IMR-90 (cell line): Measurements from ENCODE around the gene CTNNA1. TPM values are rescaled to one million over a fixed set of nuclear protein-coding genes. Genes with fewer than 3 reads are reported as not detected.

Experiments used
- ATAC-seq: fragments of 200-7000 bp; cut with Tn5 transposase; 2 replicates; pipeline ENCODE4 v1.9.1; 2020; ENCODE audit warnings: low read depth, mild to moderate bottlenecking, moderate library complexity
- BruUV-seq: library from RNA; stranded (reverse); fragments of 400-500 nt; replicated peaks from 2 replicates; lab custom pipeline; 2021; lab: Mats Ljungman, UMichigan
- CTCF ChIA-PET: fragments of 300-600 bp; formaldehyde crosslinking; extraction: SDS; loops from one replicate; lab custom pipeline; 2021; ENCODE audit warnings: antibody characterized with exemption; lab: Yijun Ruan, JAX
- POLR2A ChIA-PET: fragments of 300-600 bp; sonication (Branson Sonifier 250); formaldehyde crosslinking; loops from one replicate; lab custom pipeline; 2022; ENCODE audit warnings: antibody characterized with exemption; ENCODE audit not compliant: unreplicated experiment; lab: Charles Lee
- DNase-seq: peaks from one replicate; pipeline ENCODE4 v3.0.0; 2013
- H2AFZ ChIP-seq: replicated peaks from 2 replicates; pipeline ENCODE3; 2013; ENCODE audit warnings: low read length, mild to moderate bottlenecking; ENCODE audit not compliant: poor library complexity
- H2AK5ac ChIP-seq: 2 replicates; pipeline ENCODE4 v1.6.1; 2013; ENCODE audit warnings: low read depth, low read length, inconsistent platforms
- H2AK9ac ChIP-seq: replicated peaks from 2 replicates; pipeline ENCODE3; 2013; ENCODE audit warnings: mild to moderate bottlenecking, low read depth, low read length, moderate library complexity; ENCODE audit not compliant: poor library complexity
- H2BK120ac ChIP-seq: 2 replicates; pipeline ENCODE4 v1.6.1; 2013; ENCODE audit warnings: low read depth, low read length, inconsistent platforms
- H2BK15ac ChIP-seq: 3 replicates; pipeline ENCODE4 v1.6.1; 2013; ENCODE audit warnings: low read depth, low read length, inconsistent platforms
- H2BK20ac ChIP-seq: 2 replicates; pipeline ENCODE4 v1.6.1; 2013; ENCODE audit warnings: low read depth, mild to moderate bottlenecking, inconsistent platforms, low read length, moderate library complexity
- H2BK5ac ChIP-seq: 2 replicates; pipeline ENCODE4 v1.6.1; 2013; ENCODE audit warnings: mild to moderate bottlenecking, low read depth, low read length, inconsistent platforms; ENCODE audit not compliant: poor library complexity, severe bottlenecking
- H3K14ac ChIP-seq: replicated peaks from 2 replicates; pipeline ENCODE4 v1.6.1; 2013; ENCODE audit warnings: low read depth, low read length, inconsistent platforms
- H3K18ac ChIP-seq: 2 replicates; pipeline ENCODE4 v1.6.1; 2013; ENCODE audit warnings: low read depth, low read length, control low read depth
- H3K23ac ChIP-seq: 2 replicates; pipeline ENCODE4 v1.6.1; 2013; ENCODE audit warnings: low read depth, low read length, inconsistent platforms
- H3K27ac ChIP-seq: 2 replicates; pipeline ENCODE4 v1.5.1; 2013; ENCODE audit warnings: mild to moderate bottlenecking, control low read depth, low read length; ENCODE audit not compliant: insufficient read depth
- H3K27me3 ChIP-seq: 2 replicates; pipeline ENCODE4 v1.6.1; 2013; ENCODE audit warnings: low read length; ENCODE audit not compliant: control insufficient read depth, insufficient read depth
- H3K36me3 ChIP-seq: 2 replicates; pipeline ENCODE4 v1.6.1; 2013; ENCODE audit warnings: low read length, mixed read lengths; ENCODE audit not compliant: control insufficient read depth, insufficient read depth
- H3K4ac ChIP-seq: 2 replicates; pipeline ENCODE4 v1.6.1; 2013; ENCODE audit warnings: low read depth, low read length, inconsistent platforms
- H3K4me1 ChIP-seq: 2 replicates; pipeline ENCODE4 v1.6.1; 2013; ENCODE audit warnings: low read length, mixed read lengths; ENCODE audit not compliant: control insufficient read depth, insufficient read depth
- H3K4me2 ChIP-seq: 2 replicates; pipeline ENCODE4 v1.6.1; 2013; ENCODE audit warnings: low read depth, mild to moderate bottlenecking, control low read depth, low read length, moderate library complexity
- H3K4me3 ChIP-seq: 2 replicates; pipeline ENCODE4 v1.5.1; 2013; ENCODE audit warnings: low read depth, mild to moderate bottlenecking, control low read depth, low read length, moderate library complexity; ENCODE audit not compliant: insufficient read depth
- H3K56ac ChIP-seq: 2 replicates; pipeline ENCODE4 v1.6.1; 2013; ENCODE audit warnings: low read length, inconsistent platforms; ENCODE audit not compliant: insufficient read depth; ENCODE audit errors: extremely low read depth
- H3K79me1 ChIP-seq, 2 experiments: 2 replicates each; pipeline ENCODE4 v1.6.1; 2013; ENCODE audit warnings: low read length in 2 of 2, inconsistent platforms in 1 of 2, low read depth in 1 of 2
- H3K9ac ChIP-seq: 2 replicates; pipeline ENCODE4 v1.6.1; 2013; ENCODE audit warnings: low read depth, low read length, control low read depth
- H3K9me1 ChIP-seq: 2 replicates; pipeline ENCODE4 v1.6.1; 2013; ENCODE audit warnings: low read length, inconsistent platforms; ENCODE audit not compliant: insufficient read depth
- H3K9me3 ChIP-seq: 2 replicates; pipeline ENCODE4 v1.6.1; 2013; ENCODE audit warnings: low read length; ENCODE audit not compliant: control insufficient read depth, insufficient read depth
- H4K20me1 ChIP-seq: 2 replicates; pipeline ENCODE4 v1.6.1; 2013; ENCODE audit warnings: low read length, inconsistent platforms; ENCODE audit not compliant: insufficient read depth
- H4K5ac ChIP-seq: 2 replicates; pipeline ENCODE4 v1.6.1; 2013; ENCODE audit warnings: mild to moderate bottlenecking, low read depth, low read length, control low read depth
- H4K8ac ChIP-seq, 2 experiments: 2 replicates each; pipeline ENCODE4 v1.6.1; 2013; ENCODE audit warnings: low read depth in 2 of 2, low read length in 2 of 2, control low read depth in 1 of 2, inconsistent platforms in 1 of 2
- H4K91ac ChIP-seq: 2 replicates; pipeline ENCODE4 v1.6.1; 2013; ENCODE audit warnings: low read depth, low read length, inconsistent platforms; ENCODE audit not compliant: insufficient read depth
- BHLHE40 ChIP-seq: fragments of 150-350 bp; IDR thresholded peaks from 2 replicates; pipeline ENCODE4 v1.6.1; 2016; ENCODE audit warnings: mild to moderate bottlenecking, low read depth, low read length
- CHD1 ChIP-seq: IDR thresholded peaks from 2 replicates; pipeline ENCODE4 v1.6.1; 2012; ENCODE audit warnings: low read depth, low read length, improper control_type of control experiment
- CTCF ChIP-seq: conservative IDR thresholded peaks from 2 replicates; pipeline ENCODE4 v1.5.1; 2012; ENCODE audit warnings: mild to moderate bottlenecking, low read depth, low read length, improper control_type of control experiment
- ELK1 ChIP-seq: fragments of 150-350 bp; IDR thresholded peaks from 2 replicates; pipeline ENCODE4 v1.6.1; 2016; ENCODE audit warnings: low read depth, mild to moderate bottlenecking, low read length, moderate library complexity, borderline replicate concordance
- MAFK ChIP-seq: IDR thresholded peaks from 2 replicates; pipeline ENCODE4 v1.6.1; 2012; ENCODE audit warnings: low read depth, low read length, improper control_type of control experiment
- MXI1 ChIP-seq: IDR thresholded peaks from 2 replicates; pipeline ENCODE4 v1.6.1; 2012; ENCODE audit warnings: low read depth, mild to moderate bottlenecking, low read length, moderate library complexity, borderline replicate concordance
- NFE2L2 ChIP-seq: fragments of 150-350 bp; IDR thresholded peaks from 2 replicates; pipeline ENCODE4 v1.6.1; 2016; ENCODE audit warnings: low read depth, mild to moderate bottlenecking, low read length
- POLR2A ChIP-seq: IDR thresholded peaks from 2 replicates; pipeline ENCODE4 v1.6.1; 2012; ENCODE audit warnings: mild to moderate bottlenecking, low read depth, low read length
- RAD21 ChIP-seq: IDR thresholded peaks from 2 replicates; pipeline ENCODE4 v1.6.1; 2012; ENCODE audit warnings: low read length, improper control_type of control experiment
- RCOR1 ChIP-seq: IDR thresholded peaks from 2 replicates; pipeline ENCODE4 v1.6.1; 2012; ENCODE audit warnings: mild to moderate bottlenecking, low read length, improper control_type of control experiment; ENCODE audit not compliant: insufficient replicate concordance
- SMC3 ChIP-seq: fragments of 150-350 bp; IDR thresholded peaks from 2 replicates; pipeline ENCODE4 v1.6.1; 2016; ENCODE audit warnings: low read depth, mild to moderate bottlenecking, antibody characterized with exemption, low read length, moderate library complexity
- USF2 ChIP-seq: fragments of 150-350 bp; IDR thresholded peaks from 2 replicates; pipeline ENCODE4 v1.6.1; 2017; ENCODE audit warnings: mild to moderate bottlenecking, antibody characterized with exemption, low read length, low read depth
- WGBS, 2 experiments: methylation state at CpG; one replicate each; pipeline versions ENCODE4 v1.1.5 to v1.1.7; 2013; ENCODE audit warnings: missing lambda C conversion rate in 2 of 2; ENCODE audit not compliant: insufficient read length in 1 of 2; ENCODE audit errors: extremely low coverage in 2 of 2; 5-methylcytosine and 5-hydroxymethylcytosine counted together
- dilution Hi-C: fragments of 300-500 bp; cut with HindIII; formaldehyde crosslinking; loops from one replicate; pipeline ENCODE4 v1.14.3; 2018; ENCODE audit warnings: low sequenced_read_pairs; ENCODE audit not compliant: unreplicated experiment
- in situ Hi-C: fragments of 300-500 bp; cut with MboI; formaldehyde crosslinking; loops from 3 replicates; pipeline ENCODE4 v1.14.3; 2019; ENCODE audit warnings: low sequenced_read_pairs, inconsistent platforms, mixed read lengths
- intact Hi-C: fragments of 100-400 bp; cut with micrococcal nuclease; formaldehyde crosslinking; loops from 2 replicates; pipeline ENCODE4 v1.10.0; 2022
- polyA plus RNA-seq, 3 experiments: library from polyadenylated mRNA; depleted of rRNA; stranded (reverse); fragments of >200 nt; gene quantifications; 2 replicates each; pipeline ENCODE4 v1.2.3, GENCODE V29; 2012; ENCODE audit warnings: low replicate concordance in 1 of 3
- total RNA-seq: library from RNA; depleted of rRNA; stranded (reverse); fragments of >200 nt; gene quantifications from 2 replicates; pipeline ENCODE4 v1.2.3, GENCODE V29; 2012

The CTNNA1 gene
- total and polyA plus RNA-seq, 2 of the 4 experiments (the other 2 are of a cell fraction), result 220 to 471 TPM

- ChIA-PET POLR2A (interaction anchor here (0.6 kb wide), 1 partner anchor 510 kb away, joined by 5 read pairs; no protein-coding TSS in a partner anchor), CTCF (no interaction called here)
- Histone ChIP-seq H3K36me3 (peaks cover 13% of the 10 kb centered on the region), H3K14ac (peak overlapping the region; percentile 65; the same call in 1 of the 2 replicates), H4K91ac (peak overlapping the region; percentile 73; the same call in 1 of the 2 replicates), H3K4me2 (peak overlapping the region; percentile 87), H2BK15ac (peak overlapping the region; percentile 61; the same call in 1 of the 3 replicates), H3K23ac (peak overlapping the region; percentile 83; the same call in 1 of the 2 replicates), H4K20me1 (peaks cover 37% of the 10 kb centered on the region), H3K56ac (peak overlapping the region; percentile 33; the same call in 1 of the 2 replicates), H3K4me3 (peak overlapping the region; percentile 95), H2BK5ac (no peak overlapping the region), H3K27me3 (no peaks in the 10 kb centered on the region), H4K5ac (no peak overlapping the region; the same call in 1 of the 2 replicates), H3K9ac (peak overlapping the region; percentile 82), H3K27ac (peak overlapping the region; percentile 92; the same call in 1 of the 2 replicates), H3K9me3 (no peaks in the 10 kb centered on the region), H2AFZ (peak overlapping the region; percentile 96), H2BK120ac (peak overlapping the region; percentile 76), H4K8ac (peak overlapping the region; percentile 81 to 87), H3K79me1 (peaks cover 0 to 36% of the 10 kb centered on the region in 2 experiments; a peak in 3 of 4 replicates), H3K9me1 (peaks cover 17% of the 10 kb centered on the region), H2AK9ac (peak overlapping the region; percentile 96), H2AK5ac (peak overlapping the region; percentile 17; the same call in 1 of the 2 replicates), H3K4me1 (peaks cover 8% of the 10 kb centered on the region), H2BK20ac (peak overlapping the region; percentile 49), H3K4ac (peak overlapping the region; percentile 79), H3K18ac (no peak overlapping the region)
- TF ChIP-seq MAFK (no peak), CHD1 (no peak), NFE2L2 (no peak), POLR2A (no peak), USF2 (no peak), MXI1 (no peak), CTCF (no peak), RAD21 (no peak), BHLHE40 (no peak), SMC3 (no peak), RCOR1 (no peak), ELK1 (no peak)
- DNase-seq, result no peak
- BruUV-seq, result no TSS peak
- WGBS, 2 experiments, result 14% methylated on average over 2 of the region's 18 CpGs; no CpG with 5 or more reads in 1 of the 2 experiments
- intact Hi-C loops (loop anchor here (5.0 kb wide), 2 partner anchors 90 to 510 kb away; no protein-coding TSS in a partner anchor), in situ Hi-C loops (no loop called here), dilution Hi-C loops (no loop called here)
- no peak for ATAC-seq
These were observed 779 bp upstream of the CTNNA1 start for GRCh38 chr5:138752341-138752950.
